HEK293 (cell line): ENCODE results near the gene BRD1.

Source experiments
- CTCF ChIA-PET: fragments of 350-600 bp; formaldehyde crosslinking; extraction: SDS; loops from one replicate; lab custom pipeline; 2021; ENCODE audit warnings: antibody characterized with exemption; lab: Yijun Ruan, JAX
- POLR2A ChIA-PET: fragments of 300-600 bp; formaldehyde crosslinking; extraction: SDS; loops from one replicate; lab custom pipeline; 2020; ENCODE audit warnings: antibody characterized with exemption, inconsistent platforms; lab: Yijun Ruan, JAX
- H3K27ac ChIP-seq: fragments of 200-500 bp; sonication (Bioruptor generic); 2 replicates; pipeline ENCODE4 v1.5.1; 2014; ENCODE audit warnings: low read depth, low read length, control low read depth, inconsistent platforms; ENCODE audit errors: extremely low read depth
- H3K36me3 ChIP-seq, 2 experiments: fragments of 200-500 bp in 1 of 2; sonication (Bioruptor generic) in 1 of 2; 1 replicate in 1 of 2; 2 replicates in 1 of 2; pipeline ENCODE4 v1.5.1; 2014 to 2017; ENCODE audit warnings: inconsistent platforms in 2 of 2, low read length in 2 of 2; ENCODE audit not compliant: control insufficient read depth in 2 of 2, insufficient read depth in 1 of 2
- H3K4me1 ChIP-seq: fragments of 200-500 bp; sonication (Bioruptor generic); 2 replicates; pipeline ENCODE4 v1.5.1; 2014; ENCODE audit warnings: mild to moderate bottlenecking, low read length, inconsistent platforms; ENCODE audit not compliant: control insufficient read depth, insufficient read depth
- H3K4me3 ChIP-seq: 2 replicates; pipeline ENCODE4 v1.5.1; 2011; ENCODE audit warnings: low read depth, mild to moderate bottlenecking, control low read depth, low read length, moderate library complexity
- H3K9me3 ChIP-seq: fragments of 200-500 bp; sonication (Bioruptor generic); 2 replicates; pipeline ENCODE4 v1.5.1; 2014; ENCODE audit warnings: low read depth, low read length, inconsistent platforms; ENCODE audit not compliant: control insufficient read depth, insufficient read depth
- BCL11A ChIP-seq: fragments of 450-650 bp; formaldehyde crosslinking; IDR thresholded peaks from 2 replicates; pipeline ENCODE4 v1.5.1; 2016; ENCODE audit warnings: low read depth, missing biosample characterization, missing genetic modification characterization
- GLIS1 ChIP-seq: fragments of 450-650 bp; formaldehyde crosslinking; IDR thresholded peaks from 2 replicates; pipeline ENCODE4 v1.5.1; 2016; ENCODE audit warnings: missing biosample characterization, missing genetic modification characterization
- TCF7L2 ChIP-seq: IDR thresholded peaks from 2 replicates; pipeline ENCODE4 v1.6.1; 2011; ENCODE audit warnings: low read depth, mild to moderate bottlenecking, inconsistent platforms, low read length, moderate library complexity, borderline replicate concordance
- WT1 ChIP-seq: fragments of 450-650 bp; formaldehyde crosslinking; IDR thresholded peaks from 2 replicates; pipeline ENCODE4 v1.5.1; 2016; ENCODE audit warnings: missing biosample characterization, missing genetic modification characterization
- ZFHX2 ChIP-seq: fragments of 450-650 bp; formaldehyde crosslinking; conservative IDR thresholded peaks from 2 replicates; pipeline ENCODE4 v1.5.1; 2016; ENCODE audit warnings: missing biosample characterization, missing genetic modification characterization
- ZFP41 ChIP-seq: fragments of 450-650 bp; formaldehyde crosslinking; IDR thresholded peaks from 2 replicates; pipeline ENCODE4 v1.5.1; 2016; ENCODE audit warnings: missing biosample characterization, missing genetic modification characterization, borderline replicate concordance
- ZNF221 ChIP-seq: fragments of 450-650 bp; formaldehyde crosslinking; IDR thresholded peaks from 2 replicates; pipeline ENCODE4 v1.5.1; 2017; ENCODE audit warnings: missing biosample characterization, missing genetic modification characterization, borderline replicate concordance
- ZNF335 ChIP-seq: fragments of 450-650 bp; formaldehyde crosslinking; conservative IDR thresholded peaks from 2 replicates; pipeline ENCODE4 v1.5.1; 2016; ENCODE audit warnings: missing biosample characterization, missing genetic modification characterization
- ZNF426 ChIP-seq: fragments of 450-650 bp; formaldehyde crosslinking; IDR thresholded peaks from 2 replicates; pipeline ENCODE4 v1.5.1; 2017; ENCODE audit warnings: missing biosample characterization, missing genetic modification characterization, mild to moderate bottlenecking, inconsistent platforms, moderate library complexity
- ZNF555 ChIP-seq: fragments of 450-650 bp; formaldehyde crosslinking; conservative IDR thresholded peaks from 2 replicates; pipeline ENCODE4 v1.5.1; 2017; ENCODE audit warnings: missing biosample characterization, mild to moderate bottlenecking, missing genetic modification characterization, inconsistent platforms
- ZNF629 ChIP-seq: fragments of 450-650 bp; formaldehyde crosslinking; IDR thresholded peaks from 2 replicates; pipeline ENCODE4 v1.5.1; 2017; ENCODE audit warnings: missing biosample characterization, missing genetic modification characterization
- ZNF670 ChIP-seq: fragments of 450-650 bp; formaldehyde crosslinking; IDR thresholded peaks from 2 replicates; pipeline ENCODE4 v1.5.1; 2016; ENCODE audit warnings: missing biosample characterization, missing genetic modification characterization, low read depth
- ZNF791 ChIP-seq: fragments of 450-650 bp; formaldehyde crosslinking; IDR thresholded peaks from 2 replicates; pipeline ENCODE4 v1.5.1; 2016; ENCODE audit warnings: missing biosample characterization, missing genetic modification characterization
- ZNF830 ChIP-seq: fragments of 450-650 bp; IDR thresholded peaks from 2 replicates; pipeline ENCODE4 v1.5.0; 2018; ENCODE audit warnings: missing biosample characterization, missing genetic modification characterization, low read depth, mild to moderate bottlenecking, moderate library complexity
- ZNF843 ChIP-seq: fragments of 450-650 bp; formaldehyde crosslinking; IDR thresholded peaks from 2 replicates; pipeline ENCODE4 v1.5.1; 2016; ENCODE audit warnings: missing biosample characterization, missing genetic modification characterization
- ZSCAN30 ChIP-seq: fragments of 450-650 bp; IDR thresholded peaks from 2 replicates; pipeline ENCODE4 v1.5.1; 2018; ENCODE audit warnings: missing biosample characterization, mild to moderate bottlenecking, missing genetic modification characterization, moderate library complexity
- TF ChIP-seq, protein P1 (sequence below): fragments of 450-650 bp; formaldehyde crosslinking; IDR thresholded peaks from 2 replicates; pipeline ENCODE4 v1.5.1; 2016; ENCODE audit warnings: missing biosample characterization, missing genetic modification characterization
- TF ChIP-seq, protein P2 (sequence below): fragments of 450-650 bp; formaldehyde crosslinking; IDR thresholded peaks from 2 replicates; pipeline ENCODE4 v1.5.1; 2016; ENCODE audit warnings: missing biosample characterization, missing genetic modification characterization, low read depth
- TF ChIP-seq, protein P3 (sequence below): fragments of 450-650 bp; formaldehyde crosslinking; IDR thresholded peaks from 2 replicates; pipeline ENCODE4 v1.5.1; 2016; ENCODE audit warnings: missing biosample characterization, missing genetic modification characterization
- TF ChIP-seq, protein P4 (sequence below): fragments of 450-650 bp; IDR thresholded peaks from 2 replicates; pipeline ENCODE4 v1.5.1; 2018; ENCODE audit warnings: missing biosample characterization, mild to moderate bottlenecking, missing genetic modification characterization
- TF ChIP-seq, protein P5 (sequence below): fragments of 450-650 bp; formaldehyde crosslinking; IDR thresholded peaks from 2 replicates; pipeline ENCODE4 v1.5.1; 2016; ENCODE audit warnings: missing biosample characterization, missing genetic modification characterization, borderline replicate concordance
- TF ChIP-seq, protein P6 (sequence below): fragments of 450-650 bp; formaldehyde crosslinking; IDR thresholded peaks from 2 replicates; pipeline ENCODE4 v1.5.1; 2016; ENCODE audit warnings: missing biosample characterization, missing genetic modification characterization
- TF ChIP-seq, protein P7 (sequence below): fragments of 450-650 bp; formaldehyde crosslinking; optimal IDR thresholded peaks from 2 replicates; pipeline ENCODE3; 2016; ENCODE audit warnings: missing biosample characterization, mild to moderate bottlenecking, missing genetic modification characterization

BRD1 gene

DNA sequence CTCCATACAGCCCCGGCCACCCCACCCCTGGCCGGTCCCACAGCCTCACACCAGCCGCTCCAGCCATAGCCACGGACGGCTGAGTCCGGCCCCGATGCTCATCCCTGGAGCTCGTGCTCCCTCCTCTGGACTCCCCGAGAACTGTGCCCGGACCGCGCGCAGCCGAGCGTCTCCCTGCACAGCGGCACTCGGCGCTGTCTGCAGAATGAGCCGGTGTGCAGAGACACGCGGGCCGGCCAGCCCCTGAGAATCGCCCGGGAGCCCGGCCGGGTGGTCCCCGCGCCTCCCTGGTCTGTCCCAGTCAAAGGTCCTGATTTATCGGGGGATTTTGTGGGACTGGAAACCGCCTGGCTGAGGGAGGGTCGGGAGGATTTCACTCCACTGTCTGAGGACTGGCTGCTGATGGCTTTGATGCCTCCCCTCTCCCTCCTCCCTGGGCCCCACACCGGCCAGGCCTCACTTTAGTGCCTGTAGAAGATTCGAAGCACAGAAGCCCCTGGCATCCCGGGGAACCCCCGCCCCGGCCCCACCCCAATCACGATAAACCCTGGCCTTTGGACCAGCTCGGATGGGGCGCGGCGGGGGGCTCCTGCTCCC is 102.7 kb downstream of the BRD1 start:
- H3K36me3 ChIP-seq: no peaks in the 10 kb centered on the region
- ChIA-PET POLR2A (interaction anchor here (0.5 to 0.6 kb wide), 2 partner anchors 11 to 45 kb away, joined by 3 read pairs; no protein-coding TSS in a partner anchor), CTCF (interaction anchor here (0.6 to 1.7 kb wide), 8 partner anchors 9 to 1676 kb away, joined by 3 to 10 read pairs (median 4); no protein-coding TSS in a partner anchor)
- H3K27ac ChIP-seq: no peak overlapping the region
- no peaks in the 10 kb centered on the region for H3K4me1 ChIP-seq
- peak overlapping the region; percentile 28 for H3K4me3 ChIP-seq
- H3K9me3 ChIP-seq: no peaks in the 10 kb centered on the region
- TF ChIP-seq ZFHX2 (tag by site-specific recombination): no peak
- TF ChIP-seq ZNF335 (tag by site-specific recombination): no peak
- TF ChIP-seq ZNF670: no peak
- TF ChIP-seq ZFP41: no peak
- TF ChIP-seq, protein P1, sequence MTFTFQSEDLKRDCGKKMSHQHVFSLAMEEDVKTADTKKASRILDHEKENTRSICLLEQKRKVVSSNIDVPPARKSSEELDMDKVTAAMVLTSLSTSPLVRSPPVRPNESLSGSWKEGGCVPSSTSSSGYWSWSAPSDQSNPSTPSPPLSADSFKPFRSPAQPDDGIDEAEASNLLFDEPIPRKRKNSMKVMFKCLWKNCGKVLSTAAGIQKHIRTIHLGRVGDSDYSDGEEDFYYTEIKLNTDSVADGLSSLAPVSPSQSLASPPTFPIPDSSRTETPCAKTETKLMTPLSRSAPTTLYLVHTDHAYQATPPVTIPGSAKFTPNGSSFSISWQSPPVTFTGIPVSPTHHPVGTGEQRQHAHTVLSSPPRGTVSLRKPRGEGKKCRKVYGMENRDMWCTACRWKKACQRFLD: no peak
- TF ChIP-seq, protein P2, sequence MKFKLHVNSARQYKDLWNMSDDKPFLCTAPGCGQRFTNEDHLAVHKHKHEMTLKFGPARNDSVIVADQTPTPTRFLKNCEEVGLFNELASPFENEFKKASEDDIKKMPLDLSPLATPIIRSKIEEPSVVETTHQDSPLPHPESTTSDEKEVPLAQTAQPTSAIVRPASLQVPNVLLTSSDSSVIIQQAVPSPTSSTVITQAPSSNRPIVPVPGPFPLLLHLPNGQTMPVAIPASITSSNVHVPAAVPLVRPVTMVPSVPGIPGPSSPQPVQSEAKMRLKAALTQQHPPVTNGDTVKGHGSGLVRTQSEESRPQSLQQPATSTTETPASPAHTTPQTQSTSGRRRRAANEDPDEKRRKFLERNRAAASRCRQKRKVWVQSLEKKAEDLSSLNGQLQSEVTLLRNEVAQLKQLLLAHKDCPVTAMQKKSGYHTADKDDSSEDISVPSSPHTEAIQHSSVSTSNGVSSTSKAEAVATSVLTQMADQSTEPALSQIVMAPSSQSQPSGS: no peak
- TF ChIP-seq ZNF629 (tag by site-specific recombination): no peak
- no peak for TF ChIP-seq ZNF791 (tag by site-specific recombination)
- no peak for TF ChIP-seq ZSCAN30 (tag by site-specific recombination)
- TF ChIP-seq GLIS1 (tag by site-specific recombination): 0 out of 2 replicates have a peak, but pooled peaks have one; percentile 9
- no peak for TF ChIP-seq TCF7L2
- TF ChIP-seq, protein P3, sequence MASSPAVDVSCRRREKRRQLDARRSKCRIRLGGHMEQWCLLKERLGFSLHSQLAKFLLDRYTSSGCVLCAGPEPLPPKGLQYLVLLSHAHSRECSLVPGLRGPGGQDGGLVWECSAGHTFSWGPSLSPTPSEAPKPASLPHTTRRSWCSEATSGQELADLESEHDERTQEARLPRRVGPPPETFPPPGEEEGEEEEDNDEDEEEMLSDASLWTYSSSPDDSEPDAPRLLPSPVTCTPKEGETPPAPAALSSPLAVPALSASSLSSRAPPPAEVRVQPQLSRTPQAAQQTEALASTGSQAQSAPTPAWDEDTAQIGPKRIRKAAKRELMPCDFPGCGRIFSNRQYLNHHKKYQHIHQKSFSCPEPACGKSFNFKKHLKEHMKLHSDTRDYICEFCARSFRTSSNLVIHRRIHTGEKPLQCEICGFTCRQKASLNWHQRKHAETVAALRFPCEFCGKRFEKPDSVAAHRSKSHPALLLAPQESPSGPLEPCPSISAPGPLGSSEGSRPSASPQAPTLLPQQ: 0 out of 2 replicates have a peak, but pooled peaks have one; percentile 32
- no peak for TF ChIP-seq ZNF555
- TF ChIP-seq ZNF426 (tag by site-specific recombination): no peak
- TF ChIP-seq, protein P4, sequence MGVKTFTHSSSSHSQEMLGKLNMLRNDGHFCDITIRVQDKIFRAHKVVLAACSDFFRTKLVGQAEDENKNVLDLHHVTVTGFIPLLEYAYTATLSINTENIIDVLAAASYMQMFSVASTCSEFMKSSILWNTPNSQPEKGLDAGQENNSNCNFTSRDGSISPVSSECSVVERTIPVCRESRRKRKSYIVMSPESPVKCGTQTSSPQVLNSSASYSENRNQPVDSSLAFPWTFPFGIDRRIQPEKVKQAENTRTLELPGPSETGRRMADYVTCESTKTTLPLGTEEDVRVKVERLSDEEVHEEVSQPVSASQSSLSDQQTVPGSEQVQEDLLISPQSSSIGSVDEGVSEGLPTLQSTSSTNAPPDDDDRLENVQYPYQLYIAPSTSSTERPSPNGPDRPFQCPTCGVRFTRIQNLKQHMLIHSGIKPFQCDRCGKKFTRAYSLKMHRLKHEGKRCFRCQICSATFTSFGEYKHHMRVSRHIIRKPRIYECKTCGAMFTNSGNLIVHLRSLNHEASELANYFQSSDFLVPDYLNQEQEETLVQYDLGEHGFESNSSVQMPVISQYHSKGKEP (tag by site-specific recombination): no peak
- no peak for TF ChIP-seq ZNF830 (tag by site-specific recombination)
- no peak for TF ChIP-seq ZNF843
- no peak for TF ChIP-seq WT1 (tag by site-specific recombination)
- TF ChIP-seq, protein P5, sequence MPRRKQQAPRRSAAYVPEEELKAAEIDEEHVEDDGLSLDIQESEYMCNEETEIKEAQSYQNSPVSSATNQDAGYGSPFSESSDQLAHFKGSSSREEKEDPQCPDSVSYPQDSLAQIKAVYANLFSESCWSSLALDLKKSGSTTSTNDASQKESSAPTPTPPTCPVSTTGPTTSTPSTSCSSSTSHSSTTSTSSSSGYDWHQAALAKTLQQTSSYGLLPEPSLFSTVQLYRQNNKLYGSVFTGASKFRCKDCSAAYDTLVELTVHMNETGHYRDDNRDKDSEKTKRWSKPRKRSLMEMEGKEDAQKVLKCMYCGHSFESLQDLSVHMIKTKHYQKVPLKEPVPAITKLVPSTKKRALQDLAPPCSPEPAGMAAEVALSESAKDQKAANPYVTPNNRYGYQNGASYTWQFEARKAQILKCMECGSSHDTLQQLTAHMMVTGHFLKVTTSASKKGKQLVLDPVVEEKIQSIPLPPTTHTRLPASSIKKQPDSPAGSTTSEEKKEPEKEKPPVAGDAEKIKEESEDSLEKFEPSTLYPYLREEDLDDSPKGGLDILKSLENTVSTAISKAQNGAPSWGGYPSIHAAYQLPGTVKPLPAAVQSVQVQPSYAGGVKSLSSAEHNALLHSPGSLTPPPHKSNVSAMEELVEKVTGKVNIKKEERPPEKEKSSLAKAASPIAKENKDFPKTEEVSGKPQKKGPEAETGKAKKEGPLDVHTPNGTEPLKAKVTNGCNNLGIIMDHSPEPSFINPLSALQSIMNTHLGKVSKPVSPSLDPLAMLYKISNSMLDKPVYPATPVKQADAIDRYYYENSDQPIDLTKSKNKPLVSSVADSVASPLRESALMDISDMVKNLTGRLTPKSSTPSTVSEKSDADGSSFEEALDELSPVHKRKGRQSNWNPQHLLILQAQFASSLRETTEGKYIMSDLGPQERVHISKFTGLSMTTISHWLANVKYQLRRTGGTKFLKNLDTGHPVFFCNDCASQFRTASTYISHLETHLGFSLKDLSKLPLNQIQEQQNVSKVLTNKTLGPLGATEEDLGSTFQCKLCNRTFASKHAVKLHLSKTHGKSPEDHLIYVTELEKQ (tag by site-specific recombination): no peak
- no peak for TF ChIP-seq BCL11A
- TF ChIP-seq, protein P6, sequence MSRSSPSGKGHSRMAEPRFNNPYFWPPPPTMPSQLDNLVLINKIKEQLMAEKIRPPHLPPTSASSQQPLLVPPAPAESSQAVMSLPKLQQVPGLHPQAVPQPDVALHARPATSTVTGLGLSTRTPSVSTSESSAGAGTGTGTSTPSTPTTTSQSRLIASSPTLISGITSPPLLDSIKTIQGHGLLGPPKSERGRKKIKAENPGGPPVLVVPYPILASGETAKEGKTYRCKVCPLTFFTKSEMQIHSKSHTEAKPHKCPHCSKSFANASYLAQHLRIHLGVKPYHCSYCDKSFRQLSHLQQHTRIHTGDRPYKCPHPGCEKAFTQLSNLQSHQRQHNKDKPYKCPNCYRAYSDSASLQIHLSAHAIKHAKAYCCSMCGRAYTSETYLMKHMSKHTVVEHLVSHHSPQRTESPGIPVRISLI (tag by site-specific recombination): no peak
- TF ChIP-seq ZNF221 (tag by site-specific recombination): no peak
- TF ChIP-seq, protein P7, sequence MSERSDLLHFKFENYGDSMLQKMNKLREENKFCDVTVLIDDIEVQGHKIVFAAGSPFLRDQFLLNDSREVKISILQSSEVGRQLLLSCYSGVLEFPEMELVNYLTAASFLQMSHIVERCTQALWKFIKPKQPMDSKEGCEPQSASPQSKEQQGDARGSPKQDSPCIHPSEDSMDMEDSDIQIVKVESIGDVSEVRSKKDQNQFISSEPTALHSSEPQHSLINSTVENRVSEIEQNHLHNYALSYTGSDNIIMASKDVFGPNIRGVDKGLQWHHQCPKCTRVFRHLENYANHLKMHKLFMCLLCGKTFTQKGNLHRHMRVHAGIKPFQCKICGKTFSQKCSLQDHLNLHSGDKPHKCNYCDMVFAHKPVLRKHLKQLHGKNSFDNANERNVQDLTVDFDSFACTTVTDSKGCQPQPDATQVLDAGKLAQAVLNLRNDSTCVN (tag by site-specific recombination): peak; percentile 58
